ENCODE measurements around the gene NRL. TPM values are rescaled to one million over a fixed set of nuclear protein-coding genes. Genes with fewer than 3 reads are reported as not detected.

The NRL gene
- total and polyA plus RNA-seq, 10 of the 15 experiments (the other 5 are each of a cell fraction or from before 2014, with no cell fraction given) = 0.11 to 4.4 (median 2.2) TPM

DNA sequence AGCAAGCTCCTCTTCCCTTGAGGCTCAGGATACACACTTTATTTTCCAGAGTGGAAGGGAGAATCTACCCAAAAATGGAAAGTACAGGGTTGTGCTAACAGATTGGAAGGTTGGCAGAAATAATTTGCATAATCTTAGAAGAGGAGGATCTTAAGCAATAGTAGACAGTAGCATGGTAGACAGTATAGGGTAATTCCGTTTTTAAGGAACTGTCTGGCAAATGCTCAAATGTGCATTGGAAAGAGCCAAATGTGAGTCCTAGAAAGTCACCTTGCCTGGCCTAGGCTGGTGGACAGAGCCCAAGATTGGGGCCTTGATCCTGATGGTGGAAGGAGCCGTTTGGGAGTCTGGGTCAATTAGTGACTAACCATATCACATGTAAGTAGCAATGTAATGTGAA, 76.1 kb downstream of the NRL start:
- POLR2A ChIA-PET = no interaction called here
- in situ Hi-C loops (cut with MboI) = loop anchor here (10.0 kb wide), 1 partner anchor 64 kb away; no protein-coding TSS in a partner anchor
- no peak overlapping the region for H2AFZ ChIP-seq (ENCODE audit: control insufficient read depth, low read depth, low read length)
- intact Hi-C loops (cut with micrococcal nuclease; ENCODE audit: unreplicated experiment) = no loop called here
- no peak overlapping the region for H3K4me3 ChIP-seq
- RAD21 ChIA-PET (ENCODE audit: unreplicated experiment) = interaction anchor here (0.8 kb wide), 1 partner anchor 123 kb away, joined by 3 read pairs; the partner anchor contains the start of gene IRF9
- H4K20me1 ChIP-seq (ENCODE audit: control insufficient read depth, insufficient read depth) = no peaks in the 10 kb centered on the region
- H3K36me3 ChIP-seq (ENCODE audit: control insufficient read depth in 2 of 2, insufficient read depth in 2 of 2, low read length in 1 of 2) = no peaks in the 10 kb centered on the region
- no peak for ATAC-seq
- SMC1A ChIA-PET (ENCODE audit: uncharacterized antibody, unreplicated experiment) = interaction anchor here (1.3 to 1.4 kb wide), 2 partner anchors 24 to 70 kb away, joined by 3 to 4 read pairs; no protein-coding TSS in a partner anchor
- H3K79me2 ChIP-seq (ENCODE audit: control insufficient read depth, insufficient read depth, low read length) = no peaks in the 10 kb centered on the region
- no peak overlapping the region for H3K4me2 ChIP-seq (ENCODE audit: control insufficient read depth, insufficient read depth)
- WGBS (ENCODE audit: insufficient coverage, insufficient replicate concordance, low lambda C conversion rate, missing lambda C conversion rate) = 66% methylated on average over 2 of the region's 2 CpGs
- DNase-seq (ENCODE audit: low read depth, low spot score) = no peak
- H3K27ac ChIP-seq (ENCODE audit: control insufficient read depth, insufficient read depth) = no peak overlapping the region
- no peak overlapping the region for H3K9ac ChIP-seq (ENCODE audit: control insufficient read depth, insufficient read depth, low read length)
- no peak for TF ChIP-seq NFYB (IDR thresholded peaks at IDR 0.05; ENCODE audit: insufficient read depth, low read depth, low read length)
- no peak for TF ChIP-seq ZNF217 (IDR thresholded peaks at IDR 0.05)
- no peak for TF ChIP-seq RFX5 (IDR thresholded peaks at IDR 0.05; ENCODE audit: low read depth, low read length)
- TF ChIP-seq, protein P1, sequence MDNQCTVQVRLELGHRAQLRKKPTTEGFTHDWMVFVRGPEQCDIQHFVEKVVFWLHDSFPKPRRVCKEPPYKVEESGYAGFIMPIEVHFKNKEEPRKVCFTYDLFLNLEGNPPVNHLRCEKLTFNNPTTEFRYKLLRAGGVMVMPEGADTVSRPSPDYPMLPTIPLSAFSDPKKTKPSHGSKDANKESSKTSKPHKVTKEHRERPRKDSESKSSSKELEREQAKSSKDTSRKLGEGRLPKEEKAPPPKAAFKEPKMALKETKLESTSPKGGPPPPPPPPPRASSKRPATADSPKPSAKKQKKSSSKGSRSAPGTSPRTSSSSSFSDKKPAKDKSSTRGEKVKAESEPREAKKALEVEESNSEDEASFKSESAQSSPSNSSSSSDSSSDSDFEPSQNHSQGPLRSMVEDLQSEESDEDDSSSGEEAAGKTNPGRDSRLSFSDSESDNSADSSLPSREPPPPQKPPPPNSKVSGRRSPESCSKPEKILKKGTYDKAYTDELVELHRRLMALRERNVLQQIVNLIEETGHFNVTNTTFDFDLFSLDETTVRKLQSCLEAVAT (IDR thresholded peaks at IDR 0.05) = no peak
- TF ChIP-seq, protein P2, sequence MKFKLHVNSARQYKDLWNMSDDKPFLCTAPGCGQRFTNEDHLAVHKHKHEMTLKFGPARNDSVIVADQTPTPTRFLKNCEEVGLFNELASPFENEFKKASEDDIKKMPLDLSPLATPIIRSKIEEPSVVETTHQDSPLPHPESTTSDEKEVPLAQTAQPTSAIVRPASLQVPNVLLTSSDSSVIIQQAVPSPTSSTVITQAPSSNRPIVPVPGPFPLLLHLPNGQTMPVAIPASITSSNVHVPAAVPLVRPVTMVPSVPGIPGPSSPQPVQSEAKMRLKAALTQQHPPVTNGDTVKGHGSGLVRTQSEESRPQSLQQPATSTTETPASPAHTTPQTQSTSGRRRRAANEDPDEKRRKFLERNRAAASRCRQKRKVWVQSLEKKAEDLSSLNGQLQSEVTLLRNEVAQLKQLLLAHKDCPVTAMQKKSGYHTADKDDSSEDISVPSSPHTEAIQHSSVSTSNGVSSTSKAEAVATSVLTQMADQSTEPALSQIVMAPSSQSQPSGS (IDR thresholded peaks at IDR 0.05; ENCODE audit: low read length) = no peak
- CTCF ChIA-PET = interaction anchor here (0.8 to 1.0 kb wide), 3 partner anchors 44 to 70 kb away, joined by 3 to 4 read pairs (median 3); no protein-coding TSS in a partner anchor
- no TSS peak for BruUV-seq (replicated peaks)
- no peaks in the 10 kb centered on the region for H3K27me3 ChIP-seq (replicated peaks in 1 of 2; ENCODE audit: control insufficient read depth in 2 of 2, insufficient read depth in 2 of 2, low read length in 1 of 2)
- no peaks in the 10 kb centered on the region for H3K9me3 ChIP-seq (replicated peaks; ENCODE audit: control insufficient read depth, insufficient read depth, low read length)
- H3K4me1 ChIP-seq (ENCODE audit: control insufficient read depth, insufficient read depth, low read length) = no peaks in the 10 kb centered on the region; the same call in 1 of the 2 replicates
- no peak for FAIRE-seq

Measured in GM12878 (cell line).